Cardiac septum (tissue), 1 donor: ENCODE measurements around the gene WDR90. TPM values are rescaled to one million over a fixed set of nuclear protein-coding genes. Genes with fewer than 3 reads are reported as not detected.

Source experiments
- DNase-seq: peaks from one replicate; pipeline ENCODE4 v3.0.0-alpha.2; 2020; ENCODE audit warnings: low spot score
- intact Hi-C: fragments of 100-400 bp; cut with DNase I; formaldehyde crosslinking; loops from one replicate; pipeline ENCODE4 v1.14.0; 2022
- total RNA-seq: library from RNA; stranded (reverse); fragmentation: NEBNext Ultra II Directional; extraction: Animal tissue kit (Norgen Biotek cat#: 25700); gene quantifications from one replicate; pipeline ENCODE4 v1.2.1, GENCODE V29; 2021
- donor health status: DM: no; HTN: no; CAD: no.

The WDR90 gene
- total RNA-seq, 1 donor from 2014 or later, result 13.9 TPM

GRCh38 chr16:714558-715476, 65.7 kb downstream of the WDR90 start, which contains the start of gene METRN:
METRN (plus strand) TSS chr16:715118; CDS start chr16:715290, 172 bp downstream.
- intact Hi-C loops, result loop anchor here (5.0 kb wide), 1 partner anchor 342 kb away; no protein-coding TSS in a partner anchor
- DNase-seq, result peak; percentile 94

DNA sequence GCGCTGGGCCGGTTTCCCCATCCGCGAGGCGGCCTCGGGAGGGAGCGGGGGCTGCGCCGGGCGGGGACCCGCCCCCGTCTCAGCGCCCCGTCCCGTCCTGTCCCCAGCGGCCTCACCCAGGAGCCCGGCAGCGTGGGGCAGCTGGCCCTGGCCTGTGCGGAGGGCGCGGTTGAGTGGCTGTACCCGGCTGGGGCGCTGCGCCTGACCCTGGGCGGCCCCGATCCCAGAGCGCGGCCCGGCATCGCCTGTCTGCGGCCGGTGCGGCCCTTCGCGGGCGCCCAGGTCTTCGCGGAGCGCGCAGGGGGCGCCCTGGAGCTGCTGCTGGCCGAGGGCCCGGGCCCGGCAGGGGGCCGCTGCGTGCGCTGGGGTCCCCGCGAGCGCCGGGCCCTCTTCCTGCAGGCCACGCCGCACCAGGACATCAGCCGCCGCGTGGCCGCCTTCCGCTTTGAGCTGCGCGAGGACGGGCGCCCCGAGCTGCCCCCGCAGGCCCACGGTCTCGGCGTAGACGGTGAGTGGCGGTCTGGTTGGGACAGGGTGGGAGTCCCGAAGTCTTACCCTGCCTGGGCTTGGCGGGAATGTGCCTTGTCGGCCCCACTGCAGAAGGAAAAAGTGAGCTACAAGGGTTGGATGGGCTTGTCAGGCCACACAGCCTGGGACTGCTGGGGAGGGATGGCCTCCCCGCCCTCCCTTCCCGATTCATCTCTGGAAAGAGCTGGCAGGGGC, 66.5 kb downstream of the WDR90 start:
- intact Hi-C loops, result no loop called here

GRCh38 chr16:716200-716568, 67.0 kb downstream of the WDR90 start:
- intact Hi-C loops, result no loop called here
- no peak for DNase-seq

More for the DNA sequence above, 66.5 kb downstream of the WDR90 start:
- no peak for DNase-seq

GRCh38 chr16:716768-717325, 67.7 kb downstream of the WDR90 start:
- no peak for DNase-seq
- intact Hi-C loops, result no loop called here

Other genes starting within 250 kb of the WDR90 start
- 11.6 TPM for gene DECR2, start 247.5 kb upstream of the WDR90 start, total RNA-seq
- 52.2 TPM for gene RAB11FIP3, start 223.7 kb upstream of the WDR90 start, total RNA-seq
- gene CAPN15, start 121.7 kb upstream of the WDR90 start, total RNA-seq, result 18.5 TPM
- gene PRR35, start 89.0 kb upstream of the WDR90 start, total RNA-seq, result not detected
- 0.30 TPM for gene NHLRC4, start 82.4 kb upstream of the WDR90 start, total RNA-seq
- gene PIGQ, start 79.4 kb upstream of the WDR90 start, total RNA-seq, result 25.5 TPM
- gene RAB40C, start 59.3 kb upstream of the WDR90 start, total RNA-seq, result 19.4 TPM
- 0.40 TPM for gene WFIKKN1, start 18.4 kb upstream of the WDR90 start, total RNA-seq
- gene METTL26, start 13.1 kb upstream of the WDR90 start, total RNA-seq, result 47.7 TPM
- 90.3 TPM for gene MCRIP2, start 7.5 kb upstream of the WDR90 start, total RNA-seq
- gene RHOT2, start 18.8 kb downstream of the WDR90 start, total RNA-seq, result 102 TPM
- 1.8 TPM for gene RHBDL1, start 26.3 kb downstream of the WDR90 start, total RNA-seq
- 110 TPM for gene STUB1, start 31.0 kb downstream of the WDR90 start, total RNA-seq
- 50.5 TPM for gene JMJD8, start 35.0 kb downstream of the WDR90 start, total RNA-seq
- 9.1 TPM for gene WDR24, start 41.0 kb downstream of the WDR90 start, total RNA-seq
- 1.5 TPM for gene FBXL16, start 56.4 kb downstream of the WDR90 start, total RNA-seq
- 73.3 TPM for gene METRN, start 65.8 kb downstream of the WDR90 start, total RNA-seq
- gene ANTKMT, start 71.8 kb downstream of the WDR90 start, total RNA-seq, result 36.6 TPM
- 0.16 TPM for gene CCDC78, start 77.1 kb downstream of the WDR90 start, total RNA-seq
- 10.9 TPM for gene HAGHL, start 77.7 kb downstream of the WDR90 start, total RNA-seq
- gene CIAO3, start 91.6 kb downstream of the WDR90 start, total RNA-seq, result 21.7 TPM
- gene MSLN, start 111.4 kb downstream of the WDR90 start, total RNA-seq, result not detected
- 7.9 TPM for gene RPUSD1, start 139.0 kb downstream of the WDR90 start, total RNA-seq
- 7.1 TPM for gene CHTF18, start 139.3 kb downstream of the WDR90 start, total RNA-seq
- gene GNG13, start 151.4 kb downstream of the WDR90 start, total RNA-seq, result not detected